HG03439 (cell line): Measurements from ENCODE around the gene CAPZA2.
A peak's percentile ranks its signal among the peaks of the same experiment; 100 is the strongest.
"Not testable (repeated sequence)": the region's sequence is repeated elsewhere in the genome, so short reads cannot be mapped to it uniquely, and the experiment has no call there.

ENCODE experiments used
- ATAC-seq: cut with Tn5 transposase; IDR thresholded peaks from one replicate; pipeline ENCODE4 v1.9.1; 2021; ENCODE audit warnings: mild to moderate bottlenecking, moderate library complexity; ENCODE audit not compliant: unreplicated experiment

CAPZA2 gene

DNA sequence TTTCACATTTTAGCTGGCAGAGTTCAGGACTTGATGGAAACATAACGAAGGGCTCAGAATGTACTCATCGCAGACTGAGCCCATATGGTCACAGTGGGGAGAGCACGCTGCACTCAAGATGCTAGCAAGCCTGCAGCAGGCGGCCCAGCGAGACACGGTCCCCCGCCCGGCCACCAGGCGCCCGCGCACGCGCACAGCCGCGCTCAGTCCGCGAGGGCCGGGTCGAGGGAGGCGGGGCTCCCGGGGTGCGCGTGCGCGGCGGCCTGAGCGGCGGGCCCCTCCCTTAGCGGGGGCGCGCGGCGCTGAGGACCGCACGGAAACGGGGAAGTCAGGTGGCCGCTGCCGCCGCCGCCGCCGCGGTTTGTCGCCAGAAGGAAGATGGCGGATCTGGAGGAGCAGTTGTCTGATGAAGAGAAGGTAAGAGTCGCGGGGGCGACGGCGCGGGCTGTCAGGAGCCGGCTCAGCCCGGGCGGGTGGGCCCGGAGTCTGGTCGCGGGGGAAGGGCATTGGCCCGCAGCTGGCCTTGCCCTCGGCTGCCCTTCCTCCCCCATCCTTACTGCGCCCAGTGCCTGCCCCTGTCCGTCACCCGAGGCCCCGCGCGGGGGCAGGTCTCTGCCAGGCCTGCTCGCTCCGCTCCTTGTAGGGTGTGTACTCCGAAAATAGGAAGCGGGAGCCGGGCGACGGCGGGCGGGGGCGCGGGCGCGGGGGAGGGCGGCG, at the start of gene CAPZA2:
Gene CAPZA2, plus strand, starts transcription at position 354 of the 717 bp plus-strand sequence. Its CDS starts 25 bp downstream, at position 379.
- ATAC-seq, result peak; percentile 89

DNA sequence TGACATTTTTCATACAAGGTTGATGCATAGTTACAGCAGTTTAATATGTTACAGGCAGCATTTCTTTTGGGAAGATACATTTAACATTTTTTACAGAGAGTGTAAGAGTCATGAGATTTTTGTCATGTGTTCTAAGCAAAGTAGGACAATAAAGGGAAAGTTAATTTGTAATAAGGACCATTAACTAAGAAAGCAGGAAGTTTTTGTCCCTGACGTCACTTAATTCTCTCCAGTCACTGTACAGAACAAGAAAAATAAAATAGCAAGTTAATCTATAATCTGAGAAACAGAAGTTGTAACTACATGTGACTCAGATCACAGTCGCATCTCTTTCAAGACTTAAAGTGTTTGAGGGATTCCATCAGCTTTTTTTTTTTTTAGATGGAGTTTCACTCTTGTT, 49.5 kb upstream of the CAPZA2 start:
- no peak for ATAC-seq

DNA sequence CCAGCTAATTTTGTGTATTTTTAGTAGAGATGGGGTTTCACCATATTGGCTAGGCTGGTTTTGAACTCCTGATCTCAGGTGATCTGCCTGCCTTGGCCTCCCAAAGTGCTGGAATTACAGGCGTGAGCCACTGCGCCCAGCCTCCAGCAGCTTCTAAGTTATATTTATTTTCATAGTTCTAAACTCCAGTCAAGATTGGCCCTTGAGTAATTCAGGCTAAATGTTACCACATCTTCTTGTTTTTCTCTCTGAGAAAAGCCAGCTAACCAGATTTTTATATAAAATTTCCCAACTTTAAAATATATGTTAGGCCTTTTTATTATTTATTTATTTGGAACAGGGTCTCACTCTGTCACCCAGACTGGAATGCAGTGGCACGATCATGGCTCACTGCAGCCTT, 49.0 kb upstream of the CAPZA2 start:
- ATAC-seq, result not testable (repeated sequence)

DNA sequence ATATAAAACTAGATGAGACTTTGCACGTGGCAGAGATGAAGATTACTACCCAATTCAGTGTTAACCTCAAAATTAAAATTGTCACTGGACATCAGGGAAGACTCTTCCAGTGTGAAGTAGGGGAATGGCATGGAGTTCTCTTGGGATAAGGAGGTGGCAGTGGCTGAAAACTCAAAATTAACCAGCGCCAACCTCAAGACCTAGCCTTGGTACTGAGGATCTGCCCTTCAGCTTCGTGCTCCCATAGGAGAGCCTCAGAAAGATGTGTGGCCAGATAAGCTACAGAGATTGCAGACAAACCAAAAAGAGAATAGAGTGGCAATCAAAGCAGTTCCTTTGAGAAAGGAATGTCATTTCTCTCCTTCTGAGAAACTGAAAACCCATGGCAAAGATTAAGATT, 47.3 kb upstream of the CAPZA2 start:
- no peak for ATAC-seq

DNA sequence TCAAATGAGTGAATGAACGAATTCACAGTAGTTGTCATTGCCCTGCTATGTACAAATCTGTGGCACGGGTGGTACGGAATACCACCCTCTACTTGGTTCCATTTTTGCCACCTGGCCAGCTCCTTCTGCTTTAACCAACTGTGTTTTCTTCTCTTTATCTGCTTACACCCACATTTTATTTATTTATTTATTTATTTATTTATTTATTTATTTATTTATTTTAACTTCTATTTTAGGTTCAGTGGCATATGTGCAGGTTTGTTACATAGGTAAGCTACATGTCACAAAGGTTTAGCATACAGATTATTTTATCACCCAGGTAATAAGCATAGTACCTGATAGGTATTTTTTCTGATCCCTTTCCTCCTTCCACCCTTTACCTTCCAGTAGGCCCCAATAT, 42.2 kb upstream of the CAPZA2 start:
- no peak for ATAC-seq

DNA sequence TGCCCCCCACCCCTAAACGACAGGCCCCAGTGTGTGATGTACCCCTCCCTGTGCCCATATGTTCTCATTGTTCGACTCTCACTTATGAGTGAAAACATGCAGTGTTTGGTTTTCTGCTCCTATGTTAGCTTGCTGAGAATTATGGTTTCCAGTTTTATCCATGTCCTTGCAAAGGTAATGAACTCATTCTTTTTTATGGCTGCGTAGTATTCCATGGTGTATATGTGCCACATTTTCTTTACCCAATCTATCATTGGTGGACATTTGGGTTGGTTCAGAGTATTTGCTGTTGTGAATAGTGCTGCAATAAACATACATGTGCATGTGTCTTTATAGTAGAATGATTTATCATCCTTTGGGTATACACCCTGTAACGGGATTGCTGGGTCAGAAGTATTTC, 40.7 kb upstream of the CAPZA2 start:
- ATAC-seq, result not testable (repeated sequence)

DNA sequence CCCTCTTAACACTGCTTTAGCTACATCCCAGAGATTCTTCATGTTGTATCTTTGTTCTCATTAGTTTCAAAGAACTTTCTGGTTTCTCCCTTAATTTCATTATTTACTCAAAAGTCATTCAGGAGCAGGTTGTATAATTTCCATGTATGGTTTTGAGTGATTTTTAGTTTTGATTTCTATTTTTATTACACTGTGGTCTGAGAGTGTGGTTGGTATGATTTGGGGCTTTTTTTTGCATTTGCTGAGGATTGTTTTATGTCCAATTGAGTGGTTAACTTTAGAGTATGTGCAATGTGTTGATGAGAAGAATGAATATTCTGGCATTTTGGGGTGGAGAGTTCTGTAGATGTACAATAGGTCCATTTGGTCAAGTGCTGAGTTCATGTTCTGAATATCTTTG, 37.9 kb upstream of the CAPZA2 start:
- ATAC-seq, result no peak

DNA sequence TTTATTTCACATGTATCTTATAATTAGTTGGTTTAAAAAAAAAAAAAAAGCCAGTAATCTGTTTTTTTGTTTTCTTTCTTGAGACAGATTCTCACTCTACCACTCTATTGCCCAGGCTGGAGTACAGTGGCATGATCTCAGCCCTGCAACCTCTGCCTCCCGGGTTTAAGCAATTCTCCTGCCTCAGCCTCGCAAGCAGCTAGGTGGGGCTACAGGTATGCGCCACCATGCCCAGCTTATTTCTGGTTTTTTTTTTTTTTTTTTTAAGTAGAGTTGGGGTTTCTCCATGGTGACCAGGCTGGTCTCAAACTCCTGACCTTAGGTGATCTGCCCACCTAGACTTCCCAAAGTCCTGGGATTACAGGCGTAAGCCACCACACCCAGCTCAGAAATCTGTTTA, 34.1 kb upstream of the CAPZA2 start:
- no peak for ATAC-seq

DNA sequence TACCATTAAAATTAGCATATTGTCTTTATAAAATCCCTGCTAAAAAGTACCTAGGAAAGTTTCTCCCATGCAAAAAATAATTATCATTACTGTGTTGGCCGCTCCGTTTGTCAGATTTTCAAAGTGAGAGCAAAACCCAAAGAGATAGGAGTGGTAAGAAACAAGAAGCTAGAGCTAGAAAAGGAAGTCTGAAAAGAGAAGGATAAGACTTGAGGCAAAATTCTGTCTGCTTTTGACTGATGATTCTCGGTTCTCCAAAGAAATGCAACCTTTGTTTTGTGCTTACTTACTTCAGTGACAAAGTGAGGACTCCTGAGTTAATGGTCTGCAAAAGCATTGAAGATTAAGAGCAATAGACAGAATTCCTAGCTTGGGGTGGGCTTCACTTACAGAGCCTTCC, 33.3 kb upstream of the CAPZA2 start:
- ATAC-seq, result no peak

DNA sequence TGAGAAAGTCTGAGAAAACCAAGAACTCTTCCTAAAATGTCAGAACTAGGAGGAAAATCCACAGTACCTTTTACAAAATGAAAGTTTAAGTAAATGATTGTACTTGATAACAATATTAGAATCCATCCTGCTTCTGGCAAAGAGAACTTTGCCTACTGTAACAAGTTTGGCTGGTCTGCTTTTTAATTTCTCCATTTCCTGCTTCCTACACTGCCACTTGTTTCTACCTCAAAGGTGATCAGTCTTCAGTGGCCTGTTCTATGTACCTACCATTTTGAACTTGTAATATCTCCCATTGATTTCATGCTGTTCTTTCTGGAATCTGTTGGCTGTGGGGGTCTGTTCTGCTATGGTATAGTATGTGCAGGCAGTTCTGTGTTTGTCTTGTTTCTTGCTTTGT, 32.9 kb upstream of the CAPZA2 start:
- ATAC-seq, result no peak

DNA sequence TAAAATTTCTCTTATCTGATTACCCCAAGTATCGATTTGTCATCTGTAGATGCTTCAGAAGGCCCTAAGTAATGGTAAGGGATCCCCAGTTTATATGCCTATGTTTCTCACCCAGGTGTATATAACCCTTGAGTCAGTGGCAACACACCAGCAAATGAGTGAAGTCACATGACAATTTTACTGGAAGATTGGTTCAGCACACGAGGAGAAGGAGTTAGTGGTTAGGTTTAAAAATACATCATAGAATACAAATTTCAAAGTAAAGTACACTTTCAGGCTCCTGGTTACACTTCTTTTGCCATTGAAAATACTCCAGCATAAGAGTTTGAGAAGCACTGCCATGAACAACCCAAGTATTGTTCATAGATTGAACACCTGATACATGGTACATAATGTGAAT, 29.7 kb upstream of the CAPZA2 start:
- no peak for ATAC-seq

DNA sequence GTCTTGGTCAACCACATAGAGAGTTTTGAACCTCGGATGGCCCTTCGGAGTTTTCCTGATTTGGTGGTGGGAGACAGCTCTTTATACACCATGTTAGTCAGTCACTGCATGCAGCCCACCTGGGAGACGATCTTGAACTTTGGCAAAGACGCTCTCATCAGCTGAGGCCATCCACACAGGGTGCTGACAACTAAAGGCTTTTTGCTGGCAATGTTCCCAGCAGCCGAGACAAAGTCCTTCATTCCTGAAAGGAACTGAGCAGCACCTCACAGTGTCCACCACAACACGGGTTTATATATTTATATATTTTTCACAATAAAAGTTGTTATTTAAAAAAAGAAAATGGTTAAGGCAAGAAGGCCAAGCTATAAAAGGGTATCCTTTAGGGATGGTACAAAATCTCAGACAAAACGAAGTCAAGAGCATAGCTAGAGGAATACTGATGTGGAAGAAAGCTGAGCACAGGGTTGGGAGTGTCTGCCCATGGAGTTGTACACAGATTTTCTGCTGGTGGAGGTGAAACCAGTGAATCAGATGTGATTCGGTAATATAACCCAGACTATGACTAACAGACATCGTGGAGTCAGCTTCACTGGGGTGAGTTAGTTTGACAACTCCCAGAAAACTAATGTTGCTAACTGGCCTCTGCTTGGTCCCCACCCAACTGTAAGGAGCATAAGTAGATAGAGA, 27.4 kb upstream of the CAPZA2 start:
- no peak for ATAC-seq

DNA sequence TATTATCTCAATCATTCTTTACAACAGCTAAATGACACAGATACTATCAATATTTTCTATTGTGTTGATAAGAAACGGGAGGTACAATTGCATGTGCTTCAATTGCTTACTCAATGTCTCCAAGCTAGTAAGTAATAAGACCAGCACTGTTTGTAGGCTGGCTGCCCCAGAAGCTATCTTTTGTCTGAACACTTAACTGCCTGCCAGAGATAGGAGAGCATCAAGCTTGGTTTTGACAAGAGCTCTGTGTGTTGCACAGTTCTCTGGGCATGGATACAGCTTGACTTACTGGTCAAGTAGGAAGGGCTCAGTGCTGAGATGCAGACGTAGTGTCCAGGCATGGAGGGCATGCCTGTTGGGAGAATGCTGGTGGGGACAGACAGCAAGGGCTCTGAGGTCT, 26.3 kb upstream of the CAPZA2 start:
- no peak for ATAC-seq

DNA sequence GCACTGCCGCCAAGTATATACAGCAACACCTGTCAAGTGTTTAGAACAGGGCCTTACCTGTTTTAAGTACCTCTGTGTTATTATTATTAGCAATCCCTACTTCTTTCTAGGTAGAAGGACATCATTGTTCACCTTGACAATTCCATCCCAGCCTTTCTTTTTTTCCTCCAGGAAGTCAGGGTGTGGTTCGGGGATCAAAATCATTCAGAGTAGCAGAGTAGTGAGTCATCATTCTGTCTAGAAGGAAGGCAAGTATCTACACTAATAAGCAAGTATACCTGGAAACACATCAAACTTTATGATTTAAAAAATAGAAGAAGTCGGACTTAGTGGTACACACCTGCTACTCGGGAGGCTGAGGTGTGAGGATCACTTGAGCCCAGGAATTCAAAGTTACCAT, 25.5 kb upstream of the CAPZA2 start:
- no peak for ATAC-seq

DNA sequence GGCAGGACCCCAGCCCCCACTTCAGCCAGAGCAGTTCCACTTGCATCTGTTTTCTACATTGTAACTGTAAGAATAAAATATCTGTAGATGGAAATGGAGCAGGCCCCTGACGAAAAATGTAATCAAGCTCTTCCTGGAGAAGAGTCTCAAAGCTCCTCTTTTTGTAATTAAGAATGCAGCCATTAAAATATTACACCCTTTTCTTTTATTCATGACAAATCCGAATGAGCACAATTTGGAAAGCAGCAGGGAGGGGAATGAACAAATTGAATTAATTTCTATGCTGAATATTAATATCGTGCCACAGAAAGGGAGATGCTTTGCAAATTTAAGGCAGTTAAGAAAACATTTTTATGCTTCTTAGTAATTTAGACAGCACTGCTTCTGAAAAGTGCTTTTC, 24.8 kb upstream of the CAPZA2 start:
- no peak for ATAC-seq

DNA sequence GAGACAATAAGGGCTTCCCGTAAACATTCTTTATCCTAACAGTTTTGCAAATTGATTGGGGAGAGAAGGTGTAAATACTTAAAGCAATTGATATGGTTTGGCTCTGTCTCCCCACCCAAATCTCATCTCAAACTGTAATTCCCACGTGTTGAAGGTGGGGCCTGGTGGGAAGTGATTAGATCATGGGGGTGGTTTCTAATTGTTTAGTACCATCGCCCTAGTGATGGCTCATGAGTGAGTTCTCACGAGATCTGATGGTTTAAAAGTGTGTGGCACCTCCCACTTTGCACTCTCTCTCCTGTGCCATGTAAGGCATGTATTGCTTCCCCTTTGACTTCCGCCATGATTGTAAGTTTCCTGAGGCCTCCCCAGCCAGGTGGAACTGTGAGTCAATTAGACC, 22.1 kb upstream of the CAPZA2 start:
- no peak for ATAC-seq

DNA sequence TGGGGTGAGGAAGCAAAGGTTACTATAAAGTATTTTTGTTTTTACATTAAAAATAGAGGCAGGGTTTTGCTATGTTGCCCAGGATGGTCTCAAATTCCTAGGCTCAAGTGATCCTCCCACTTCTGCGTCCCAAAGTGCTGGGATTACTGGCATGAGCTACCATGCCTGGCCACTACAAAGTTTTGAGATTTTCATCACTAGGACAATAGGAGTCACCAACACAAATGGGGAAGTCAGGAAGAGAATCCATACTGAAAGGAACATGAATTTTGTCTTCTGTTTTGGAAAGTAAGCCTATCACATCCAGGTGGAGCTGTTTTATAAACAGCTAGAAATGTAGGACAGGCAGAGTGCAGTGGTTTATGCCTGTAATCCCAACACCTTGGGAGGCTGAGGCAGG, 20.0 kb upstream of the CAPZA2 start:
- ATAC-seq, result no peak

DNA sequence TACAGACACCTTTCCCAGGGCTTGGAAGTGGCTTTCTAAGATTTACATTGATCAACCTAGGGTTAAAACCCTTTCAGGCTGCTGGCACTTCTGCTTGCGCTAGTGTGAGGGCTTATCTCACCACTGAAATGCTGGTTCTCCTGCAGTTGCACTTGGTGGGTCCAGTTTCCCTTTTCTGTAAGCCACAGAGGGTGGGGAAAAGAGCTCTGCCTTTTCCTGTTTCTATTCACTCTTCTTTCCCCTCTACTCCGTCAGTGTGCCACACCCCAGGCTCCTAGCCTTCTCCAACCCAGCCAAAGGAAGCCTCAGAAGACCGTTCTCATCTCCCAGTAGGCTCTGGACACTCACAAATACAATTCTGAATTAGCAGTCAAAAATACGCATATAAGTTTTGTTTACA, 19.0 kb upstream of the CAPZA2 start:
- no peak for ATAC-seq

DNA sequence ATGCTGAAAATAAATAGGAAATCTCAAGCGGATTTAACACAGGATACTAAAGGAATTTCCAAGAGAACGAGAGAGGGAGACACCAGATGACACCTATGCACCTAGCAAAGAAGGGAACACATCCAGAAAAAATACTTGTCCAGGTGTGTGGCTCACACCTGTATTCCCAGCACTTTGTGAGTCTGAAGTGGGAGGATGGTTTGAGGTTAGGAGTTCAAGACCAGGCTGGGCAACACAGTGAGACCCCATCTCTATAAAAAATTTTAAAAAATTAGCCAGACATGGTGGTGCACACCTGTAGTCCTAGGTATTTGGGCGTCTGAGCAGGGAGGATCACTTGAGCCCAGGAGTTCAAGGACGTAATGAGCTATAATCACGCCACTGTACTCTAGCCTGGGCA, 11.2 kb upstream of the CAPZA2 start:
- ATAC-seq, result no peak

DNA sequence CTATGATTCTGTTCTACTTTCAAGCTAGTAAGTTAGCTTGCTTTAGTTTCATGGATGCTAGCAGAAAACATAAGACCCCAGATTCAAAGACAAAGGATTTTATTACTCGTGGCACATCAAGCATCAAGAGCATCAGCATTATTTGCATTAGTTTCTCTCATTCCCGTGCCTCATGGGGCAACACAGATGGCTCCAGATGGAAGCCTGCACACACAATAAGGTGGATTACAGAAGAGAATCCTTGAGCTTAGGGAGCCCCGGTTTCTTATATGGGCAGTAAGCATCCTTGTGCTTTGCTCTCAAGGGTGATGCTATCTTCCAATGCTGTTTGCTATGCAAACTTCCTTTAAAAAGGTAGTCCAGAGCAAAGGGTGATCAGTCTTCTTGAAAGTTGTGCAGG, 10.7 kb upstream of the CAPZA2 start:
- no peak for ATAC-seq

DNA sequence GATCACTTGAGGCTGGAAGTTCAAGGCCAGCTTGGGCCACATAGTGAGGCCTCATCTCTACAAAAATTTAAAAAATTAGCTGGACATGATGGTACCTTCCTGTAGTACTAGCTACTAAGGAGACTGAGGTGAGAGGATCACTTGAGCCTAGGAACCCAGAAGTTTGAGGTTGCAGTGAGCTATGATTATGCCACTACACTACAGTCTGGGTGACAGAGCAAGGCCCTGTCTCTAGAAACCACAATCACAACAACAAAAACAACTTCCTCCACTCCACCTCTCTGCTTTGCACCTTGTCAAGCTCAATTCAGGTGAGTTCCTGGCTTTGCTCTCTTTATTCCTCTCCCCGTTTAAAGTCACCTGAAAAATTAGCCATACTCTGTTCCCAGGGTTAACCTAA, 8.3 kb upstream of the CAPZA2 start:
- no peak for ATAC-seq

DNA sequence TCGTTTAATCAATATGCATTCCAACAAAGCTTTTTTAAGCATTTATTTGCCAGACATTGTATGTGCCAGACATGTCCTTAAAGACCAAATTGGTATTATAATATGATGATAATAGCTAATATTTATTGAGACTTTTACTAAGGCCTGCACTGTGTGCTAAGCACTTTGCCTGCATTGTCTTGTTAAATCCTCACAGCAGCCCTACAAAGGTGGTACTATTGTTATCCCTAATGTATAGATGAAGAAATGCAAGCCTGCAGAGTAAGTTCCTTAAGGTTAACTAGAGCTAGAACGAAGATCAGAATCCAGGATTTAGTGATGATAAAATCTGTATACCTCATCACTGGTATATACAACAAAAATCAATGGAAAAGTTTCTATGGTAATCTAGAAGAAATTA, 5.3 kb upstream of the CAPZA2 start:
- ATAC-seq, result no peak

DNA sequence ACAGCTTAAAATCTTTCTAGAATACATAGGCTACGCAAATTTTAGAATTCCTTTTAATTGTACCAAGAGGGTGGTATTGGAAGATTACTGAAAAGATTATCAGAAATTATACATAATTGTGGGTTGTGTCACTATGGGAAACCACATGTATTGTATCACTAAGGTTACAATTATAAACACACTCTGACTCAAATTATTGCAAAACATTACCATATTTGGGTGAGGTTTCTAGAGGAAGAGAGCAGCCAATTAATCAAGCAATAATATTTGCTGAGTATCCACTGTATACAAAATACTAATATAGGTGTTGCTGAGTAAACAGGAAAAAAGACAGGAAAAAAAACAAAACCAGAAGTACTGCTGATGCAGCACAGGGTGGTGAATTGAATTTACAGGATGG, 3.1 kb upstream of the CAPZA2 start:
- ATAC-seq, result no peak
